HG03175 (cell line): ENCODE results near the gene STON1.
"Not testable (repeated sequence)": the region's sequence is repeated elsewhere in the genome, so short reads cannot be mapped to it uniquely, and the experiment has no call there.

Source experiments
- ATAC-seq: cut with Tn5 transposase; IDR thresholded peaks from one replicate; pipeline ENCODE4 v1.9.1; 2021; ENCODE audit warnings: mild to moderate bottlenecking, moderate library complexity; ENCODE audit not compliant: unreplicated experiment

STON1 gene

DNA sequence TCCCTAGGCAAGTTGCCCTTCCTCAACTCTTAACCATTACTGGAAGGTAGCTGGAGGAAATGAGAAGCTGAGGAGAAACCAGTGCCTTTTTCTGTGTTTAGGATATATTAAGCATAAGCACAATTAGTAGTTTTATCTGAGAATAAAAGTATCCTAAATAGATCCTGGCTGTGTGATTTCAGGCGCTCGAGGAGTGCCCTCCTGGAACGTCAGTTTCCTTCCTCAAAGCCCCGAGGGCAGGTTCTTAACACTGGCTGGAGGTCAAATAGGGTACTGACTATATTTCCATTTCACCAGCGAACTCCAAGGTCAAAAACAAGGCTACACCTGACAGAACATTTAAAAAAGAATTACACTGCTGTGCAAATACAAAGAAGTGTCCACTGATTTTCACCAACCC, 1.5 kb upstream of the STON1 start:
- no peak for ATAC-seq

DNA sequence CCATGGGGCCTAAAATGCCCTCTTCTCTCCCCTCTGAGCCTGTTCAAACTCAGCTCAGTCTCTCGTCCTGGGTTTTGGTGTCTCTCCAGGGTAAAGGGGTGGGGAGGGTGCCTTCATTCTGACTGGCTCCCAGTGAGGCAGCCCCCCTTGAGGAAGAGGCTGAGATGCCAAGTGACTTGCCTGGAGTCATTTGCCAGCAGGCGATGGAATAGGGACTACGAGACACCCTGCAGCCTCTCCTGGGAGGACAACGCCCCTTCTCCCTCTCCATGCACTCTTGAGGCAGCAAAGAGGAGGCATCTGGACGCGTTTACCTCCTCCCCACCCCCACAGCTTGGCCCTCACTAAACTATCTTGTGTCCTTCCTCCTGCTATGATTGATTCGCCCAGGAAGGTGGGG, 760 bp upstream of the STON1 start:
- ATAC-seq = no peak

- peak; percentile 20 for ATAC-seq
These were observed 300 bp upstream of the STON1 start for GRCh38 chr2:48529676-48530032.

GRCh38 chr2:48531141-48531648, 1.2 kb downstream of the STON1 start:
- no peak for ATAC-seq

DNA sequence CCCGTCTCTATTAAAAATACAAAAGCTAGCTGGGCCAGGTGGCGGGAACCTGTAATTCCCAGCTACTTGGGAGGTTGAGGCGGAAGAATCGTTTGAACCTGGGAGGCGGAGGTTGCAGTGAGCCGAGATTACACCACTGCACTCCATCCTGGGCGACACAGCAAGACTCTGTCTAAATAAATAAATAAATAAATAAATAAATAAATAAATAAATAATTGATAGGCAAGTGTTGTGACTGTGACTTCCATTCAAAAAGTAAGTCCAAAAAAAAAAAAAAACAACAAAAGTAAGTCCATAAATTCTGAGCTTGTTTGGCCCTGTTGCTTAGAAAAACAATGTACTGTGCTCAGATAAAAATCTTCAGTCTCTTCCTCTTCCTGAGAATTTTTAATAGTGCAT, 2.2 kb downstream of the STON1 start:
- no peak for ATAC-seq

- no peak for ATAC-seq
These were observed 2.9 kb downstream of the STON1 start for GRCh38 chr2:48532824-48533223.

DNA sequence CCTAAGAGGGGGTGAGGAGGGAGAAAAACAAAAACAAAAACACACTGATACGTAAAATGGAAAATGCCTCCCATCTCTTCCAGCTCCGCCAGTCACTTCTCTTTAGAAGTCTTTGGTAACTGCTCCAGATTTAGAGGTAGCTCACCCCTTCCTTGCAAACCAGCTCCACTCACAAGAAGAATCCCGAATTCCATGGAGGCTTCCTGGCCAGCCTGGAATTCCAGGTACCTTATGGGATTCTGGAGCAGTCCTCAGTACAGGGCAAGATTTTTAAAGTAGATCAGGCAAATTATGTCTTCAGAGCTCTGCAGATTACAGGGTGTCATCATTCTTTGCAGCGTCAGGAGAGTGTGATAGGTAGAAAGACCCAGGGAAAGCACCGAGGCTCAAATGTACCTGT, 4.8 kb downstream of the STON1 start:
- ATAC-seq = no peak

DNA sequence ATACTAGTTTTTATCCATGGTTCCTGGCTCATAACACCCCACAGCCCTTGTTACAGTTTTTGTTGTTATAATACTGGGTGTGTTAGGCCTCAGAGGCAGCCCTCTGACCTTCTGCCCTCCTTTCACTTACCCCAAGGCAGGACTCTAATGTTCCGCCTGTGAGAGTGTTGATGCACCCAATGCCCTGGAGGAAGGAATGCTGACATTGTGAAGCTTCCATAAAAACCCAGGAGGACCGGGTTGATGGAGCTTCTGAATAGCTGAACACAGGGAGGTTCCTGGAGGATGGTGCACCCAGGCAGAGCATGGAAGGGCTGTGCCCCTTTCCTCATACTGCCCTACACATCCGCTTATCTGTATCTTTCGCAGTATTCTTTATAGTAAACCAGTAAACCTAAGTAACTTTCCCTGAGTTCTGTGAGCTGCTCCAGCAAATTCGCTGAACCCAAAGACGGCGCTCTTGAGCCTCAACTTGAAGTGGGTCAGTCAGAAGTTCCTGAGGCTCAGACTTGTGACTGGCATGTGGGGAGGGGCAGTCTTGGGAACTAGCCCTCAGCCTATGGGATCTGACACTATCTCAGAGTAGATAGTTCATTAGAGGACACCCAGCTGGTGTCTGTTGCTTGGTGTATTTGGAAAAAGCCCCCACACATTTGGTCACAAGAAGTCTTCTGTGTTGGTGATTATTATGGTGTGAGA, 10.4 kb downstream of the STON1 start:
- no peak for ATAC-seq

DNA sequence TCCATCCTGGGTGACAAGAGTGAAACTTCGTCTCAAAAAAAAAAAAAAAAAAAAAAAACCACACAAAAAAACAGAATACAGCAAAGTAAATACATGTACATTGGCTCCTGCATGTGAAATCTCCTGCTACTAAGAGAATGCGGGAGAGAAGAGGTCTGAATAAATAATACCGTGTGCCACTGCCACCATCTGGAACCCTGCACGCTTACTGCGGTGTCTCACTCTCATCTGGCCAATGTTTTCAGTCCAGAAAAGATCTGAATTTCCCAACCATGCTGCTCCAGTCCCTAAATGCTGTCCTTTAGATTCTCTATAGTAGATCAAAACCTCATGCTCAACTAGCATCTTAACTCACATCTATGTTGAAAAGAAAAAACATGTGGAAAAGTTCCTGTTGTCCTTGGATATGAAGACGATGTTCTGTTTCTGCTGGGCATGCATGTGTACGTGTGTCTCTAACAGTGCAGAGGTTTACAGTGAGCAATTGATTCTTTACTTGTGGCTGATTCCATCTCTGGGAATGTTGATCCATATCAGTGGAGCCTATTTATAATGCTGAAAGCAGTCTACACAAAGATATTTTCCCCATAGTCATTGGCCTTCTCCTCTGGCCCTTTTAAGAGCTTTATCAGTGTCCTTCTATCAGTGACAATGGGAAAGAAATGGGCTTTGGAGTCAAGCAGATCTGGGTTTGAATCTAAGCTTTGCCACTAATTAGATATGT, 11.9 kb downstream of the STON1 start:
- ATAC-seq = no peak

GRCh38 chr2:48543895-48544294, 13.9 kb downstream of the STON1 start:
- ATAC-seq = no peak

GRCh38 chr2:48545244-48545643, 15.3 kb downstream of the STON1 start:
- ATAC-seq = no peak

DNA sequence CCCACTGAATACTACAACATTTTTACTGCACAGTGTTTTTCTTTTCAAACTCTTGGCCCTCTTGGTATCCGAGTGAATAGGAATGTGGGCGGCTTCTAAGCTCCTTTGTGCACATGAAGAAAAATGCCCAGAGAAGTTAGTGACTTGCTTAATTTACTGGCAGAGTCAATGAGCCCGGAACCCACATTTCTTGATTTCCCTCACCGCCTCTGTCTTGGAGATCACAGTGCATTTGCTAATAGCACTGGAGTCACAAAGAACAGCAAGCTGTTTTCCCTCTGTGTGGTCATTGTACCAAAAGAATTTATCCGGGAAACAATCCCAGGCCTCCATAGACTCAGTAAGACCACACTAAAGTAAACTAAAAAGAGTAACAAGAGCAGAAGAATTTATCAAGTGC, 18.9 kb downstream of the STON1 start:
- no peak for ATAC-seq

- ATAC-seq = no peak
These were observed 20.0 kb downstream of the STON1 start for GRCh38 chr2:48549972-48550371.

- no peak for ATAC-seq
These were observed 21.6 kb downstream of the STON1 start for GRCh38 chr2:48551548-48551947.

DNA sequence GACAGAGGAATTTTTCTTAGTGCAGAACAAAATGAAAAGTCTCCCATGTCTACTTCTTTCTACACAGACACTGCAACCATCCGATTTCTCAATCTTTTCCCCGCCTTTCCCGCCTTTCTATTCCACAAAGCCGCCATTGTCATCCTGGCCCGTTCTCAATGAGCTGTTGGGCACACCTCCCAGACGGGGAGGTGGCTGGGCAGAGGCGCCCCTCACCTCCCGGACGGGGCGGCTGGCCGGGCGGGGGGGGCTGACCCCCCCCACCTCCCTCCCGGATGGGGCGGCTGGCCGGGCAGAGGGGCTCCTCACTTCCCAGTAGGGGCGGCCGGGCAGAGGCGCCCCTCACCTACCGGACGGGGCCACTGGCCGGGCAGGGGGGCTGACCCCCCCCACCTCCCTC, 25.1 kb downstream of the STON1 start:
- ATAC-seq = not testable (repeated sequence)

- ATAC-seq = no peak
These were observed 28.5 kb downstream of the STON1 start for GRCh38 chr2:48558456-48558855.

- no peak for ATAC-seq
These were observed 30.7 kb downstream of the STON1 start for GRCh38 chr2:48560546-48561209.

- no peak for ATAC-seq
These were observed 32.3 kb downstream of the STON1 start for GRCh38 chr2:48562281-48562680.

DNA sequence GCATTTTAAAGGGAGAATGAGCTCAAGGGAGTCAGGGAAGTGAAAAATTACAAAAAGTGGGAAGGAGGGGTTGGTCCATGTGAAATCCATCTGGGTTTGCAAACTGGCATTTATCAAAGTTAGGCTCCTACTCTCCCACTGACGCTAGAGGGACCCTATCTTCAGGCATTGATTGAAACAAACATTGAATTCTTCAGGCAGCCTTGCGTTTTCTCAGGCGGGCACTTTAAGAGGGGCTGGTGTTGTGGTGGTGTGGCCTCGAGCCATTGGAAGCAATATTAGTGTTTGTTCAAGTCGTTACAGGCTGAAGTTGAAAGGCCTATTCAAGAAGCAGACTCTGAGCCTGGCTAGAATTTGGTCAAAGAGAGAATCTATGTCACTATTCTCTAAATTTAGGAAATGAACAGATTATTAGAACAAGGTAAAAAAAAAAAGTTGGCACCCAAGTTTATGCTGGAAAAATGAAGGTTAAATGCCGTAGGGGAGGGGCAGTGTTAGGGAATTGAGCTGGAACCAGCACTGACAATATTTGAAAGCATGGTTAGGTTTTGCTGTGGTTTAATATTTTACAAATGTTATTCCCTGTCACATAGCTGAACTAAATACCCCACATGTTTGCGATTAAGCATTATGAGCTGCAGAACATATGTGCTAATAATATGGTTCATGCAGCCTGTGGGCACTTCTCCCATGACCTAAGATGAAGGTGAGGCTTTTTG, 36.8 kb downstream of the STON1 start:
- ATAC-seq = no peak

DNA sequence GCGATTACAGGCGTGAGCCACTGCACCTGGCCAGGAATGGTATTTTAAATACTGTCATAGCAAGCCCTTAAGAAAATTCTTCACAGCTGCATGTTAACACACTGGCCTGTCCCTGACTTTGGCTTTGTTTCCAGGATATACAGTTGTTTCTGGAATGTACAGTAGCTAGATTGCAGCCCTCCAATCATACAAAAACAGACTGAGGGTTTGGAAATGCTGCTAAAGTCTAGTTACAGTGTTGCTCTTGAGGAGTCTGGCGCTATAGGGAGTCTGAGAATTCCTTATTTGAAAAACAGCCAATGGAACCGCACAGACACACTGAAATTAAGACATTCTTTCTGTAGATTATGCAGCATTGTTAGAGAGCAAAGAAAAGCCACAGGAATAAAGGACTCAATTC, 37.7 kb downstream of the STON1 start:
- no peak for ATAC-seq

GRCh38 chr2:48568547-48568946, 38.6 kb downstream of the STON1 start:
- ATAC-seq = no peak
